ENCODE measurements around the gene PTPRD. TPM values are rescaled to one million over a fixed set of nuclear protein-coding genes. Genes with fewer than 3 reads are reported as not detected.

Gene PTPRD
- total RNA-seq, 1 donor from 2014 or later: 30.8 TPM

- Histone ChIP-seq H3K27ac (no peak overlapping the region), H3K36me3 (no peaks in the 10 kb centered on the region), H3K9me3 (no peaks in the 10 kb centered on the region), H3K4me1 (no peaks in the 10 kb centered on the region), H3K27me3 (no peaks in the 10 kb centered on the region), H3K4me3 (no peak overlapping the region)
- ATAC-seq: no peak
- no peak for TF ChIP-seq CTCF (IDR thresholded peaks at IDR 0.05)
- no peak for DNase-seq
- intact Hi-C loops (cut with DNase I): no loop called here
Measured at GRCh38 chr9:8362250-8362649, 2250.6 kb downstream of the PTPRD start.

GRCh38 chr9:8361364-8361763 is 2251.4 kb downstream of the PTPRD start:
- Histone ChIP-seq H3K36me3 (no peaks in the 10 kb centered on the region), H3K4me3 (no peak overlapping the region), H3K27ac (no peak overlapping the region), H3K9me3 (no peaks in the 10 kb centered on the region), H3K27me3 (no peaks in the 10 kb centered on the region), H3K4me1 (no peaks in the 10 kb centered on the region)
- ATAC-seq (no peak), DNase-seq (no peak)
- no peak for TF ChIP-seq CTCF (IDR thresholded peaks at IDR 0.05)
- intact Hi-C loops (cut with DNase I): no loop called here

- DNase-seq: no peak
- intact Hi-C loops (cut with DNase I): no loop called here
- ATAC-seq: no peak
- Histone ChIP-seq H3K9me3 (no peaks in the 10 kb centered on the region), H3K4me1 (no peaks in the 10 kb centered on the region), H3K27me3 (no peaks in the 10 kb centered on the region), H3K27ac (no peak overlapping the region), H3K4me3 (no peak overlapping the region), H3K36me3 (no peaks in the 10 kb centered on the region)
- no peak for TF ChIP-seq CTCF (IDR thresholded peaks at IDR 0.05)
Measured at GRCh38 chr9:8356406-8356805, 2256.4 kb downstream of the PTPRD start.

- Histone ChIP-seq H3K27ac (no peak overlapping the region), H3K4me3 (no peak overlapping the region), H3K27me3 (no peaks in the 10 kb centered on the region), H3K9me3 (no peaks in the 10 kb centered on the region), H3K4me1 (no peaks in the 10 kb centered on the region), H3K36me3 (no peaks in the 10 kb centered on the region)
- TF ChIP-seq CTCF (IDR thresholded peaks at IDR 0.05): no peak
- ATAC-seq (no peak), DNase-seq (no peak)
- intact Hi-C loops (cut with DNase I): no loop called here
Measured at GRCh38 chr9:8351436-8351835, 2261.4 kb downstream of the PTPRD start.

GRCh38 chr9:8349901-8350300 is 2262.9 kb downstream of the PTPRD start:
- no peak for TF ChIP-seq CTCF (IDR thresholded peaks at IDR 0.05)
- H3K9me3 ChIP-seq: no peaks in the 10 kb centered on the region
- ATAC-seq (no peak), DNase-seq (no peak)
- no peaks in the 10 kb centered on the region for H3K4me1 ChIP-seq
- H3K4me3 ChIP-seq: no peak overlapping the region
- no peaks in the 10 kb centered on the region for H3K27me3 ChIP-seq
- no peaks in the 10 kb centered on the region for H3K36me3 ChIP-seq
- H3K27ac ChIP-seq: no peak overlapping the region
- intact Hi-C loops (cut with DNase I): no loop called here

GRCh38 chr9:8349376-8349775 is 2263.4 kb downstream of the PTPRD start:
- Histone ChIP-seq H3K27me3 (no peaks in the 10 kb centered on the region), H3K4me3 (no peak overlapping the region), H3K27ac (no peak overlapping the region), H3K4me1 (no peaks in the 10 kb centered on the region), H3K36me3 (no peaks in the 10 kb centered on the region), H3K9me3 (no peaks in the 10 kb centered on the region)
- DNase-seq (no peak), ATAC-seq (no peak)
- intact Hi-C loops (cut with DNase I): no loop called here
- TF ChIP-seq CTCF (IDR thresholded peaks at IDR 0.05): no peak
